Keratinocyte (primary cell): ENCODE measurements around the gene ZEB2.

Source experiments
- EZH2 ChIP-seq: IDR thresholded peaks from one replicate; pipeline ENCODE4 v1.6.1; 2012; ENCODE audit warnings: inconsistent platforms, mild to moderate bottlenecking, low read length, moderate library complexity
- TF ChIP-seq, protein P1 (sequence below), 3 experiments: IDR thresholded peaks in 1 of 3; conservative IDR thresholded peaks in 1 of 3; optimal IDR thresholded peaks in 1 of 3; 2 replicates in 2 of 3; 3 replicates in 1 of 3; pipeline versions ENCODE3 to v1.5.1; 2011; ENCODE audit warnings: low read length in 3 of 3, mild to moderate bottlenecking in 3 of 3, moderate library complexity in 2 of 3, control low read depth in 1 of 3, inconsistent platforms in 1 of 3; ENCODE audit not compliant: insufficient read depth in 2 of 3; ENCODE audit errors: extremely low read depth in 1 of 3

GRCh38 chr2:144464730-144465129 lies 55.2 kb downstream of the ZEB2 start:
- TF ChIP-seq, protein P1, sequence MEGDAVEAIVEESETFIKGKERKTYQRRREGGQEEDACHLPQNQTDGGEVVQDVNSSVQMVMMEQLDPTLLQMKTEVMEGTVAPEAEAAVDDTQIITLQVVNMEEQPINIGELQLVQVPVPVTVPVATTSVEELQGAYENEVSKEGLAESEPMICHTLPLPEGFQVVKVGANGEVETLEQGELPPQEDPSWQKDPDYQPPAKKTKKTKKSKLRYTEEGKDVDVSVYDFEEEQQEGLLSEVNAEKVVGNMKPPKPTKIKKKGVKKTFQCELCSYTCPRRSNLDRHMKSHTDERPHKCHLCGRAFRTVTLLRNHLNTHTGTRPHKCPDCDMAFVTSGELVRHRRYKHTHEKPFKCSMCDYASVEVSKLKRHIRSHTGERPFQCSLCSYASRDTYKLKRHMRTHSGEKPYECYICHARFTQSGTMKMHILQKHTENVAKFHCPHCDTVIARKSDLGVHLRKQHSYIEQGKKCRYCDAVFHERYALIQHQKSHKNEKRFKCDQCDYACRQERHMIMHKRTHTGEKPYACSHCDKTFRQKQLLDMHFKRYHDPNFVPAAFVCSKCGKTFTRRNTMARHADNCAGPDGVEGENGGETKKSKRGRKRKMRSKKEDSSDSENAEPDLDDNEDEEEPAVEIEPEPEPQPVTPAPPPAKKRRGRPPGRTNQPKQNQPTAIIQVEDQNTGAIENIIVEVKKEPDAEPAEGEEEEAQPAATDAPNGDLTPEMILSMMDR (optimal IDR thresholded peaks at IDR 0.05 in 1 of 3, IDR thresholded peaks at IDR 0.05 in 1 of 3, conservative IDR thresholded peaks at IDR 0.05 in 1 of 3; ENCODE audit: extremely low read depth in 1 of 3, insufficient read depth in 2 of 3, low read length in 3 of 3), result no peak
- TF ChIP-seq EZH2, result no peak
